Caki2 (cell line): ENCODE results near the gene ICOS. TPM values are rescaled to one million over a fixed set of nuclear protein-coding genes. Genes with fewer than 3 reads are reported as not detected.
"Not testable (repeated sequence)": the region's sequence is repeated elsewhere in the genome, so short reads cannot be mapped to it uniquely, and the experiment has no call there.

Source experiments
- DNase-seq: peaks from one replicate; pipeline ENCODE4 v3.0.0-alpha.2; 2015; ENCODE audit warnings: low read depth
- in situ Hi-C: cut with HindIII; loops from 2 replicates; pipeline ENCODE4 v1.10.0; 2016; ENCODE audit warnings: low sequenced_read_pairs, low pct_unique_long_range_greater_than_20kb, mixed read lengths
- total RNA-seq: library from RNA; depleted of rRNA; stranded (reverse); fragments of >200 nt; shearing (Covaris generic); gene quantifications from 2 replicates; pipeline ENCODE4 v1.2.3, GENCODE V29; 2014; ENCODE audit warnings: low replicate concordance

ICOS gene
- total RNA-seq, 1 experiment from 2014 or later: not detected

DNA sequence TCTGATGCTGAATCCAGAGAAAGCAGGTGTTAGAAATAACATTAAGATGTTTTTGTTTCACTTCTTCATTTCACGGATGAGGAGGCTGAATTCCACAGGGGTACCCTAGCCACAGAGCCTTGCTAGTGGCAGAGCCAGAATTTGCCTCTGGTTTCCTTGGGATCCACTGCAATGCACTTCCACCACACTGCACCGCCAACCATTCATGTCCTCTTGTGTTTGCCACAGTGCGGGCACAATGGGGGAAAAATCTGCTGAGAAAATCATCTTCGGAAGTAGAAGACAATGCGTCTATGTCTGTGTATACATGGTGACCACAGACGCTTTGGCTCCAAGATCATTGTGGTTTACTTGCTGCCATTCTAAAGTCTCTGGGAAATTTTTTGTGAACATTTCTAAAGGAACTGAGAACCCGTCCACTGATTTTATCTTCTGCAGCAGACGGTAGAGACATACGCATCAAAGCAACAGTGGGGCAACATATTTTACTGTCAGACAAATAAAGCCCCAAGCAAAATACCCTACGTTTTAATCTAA, 14.9 kb downstream of the ICOS start:
- in situ Hi-C loops: no loop called here
- DNase-seq: no peak

DNA sequence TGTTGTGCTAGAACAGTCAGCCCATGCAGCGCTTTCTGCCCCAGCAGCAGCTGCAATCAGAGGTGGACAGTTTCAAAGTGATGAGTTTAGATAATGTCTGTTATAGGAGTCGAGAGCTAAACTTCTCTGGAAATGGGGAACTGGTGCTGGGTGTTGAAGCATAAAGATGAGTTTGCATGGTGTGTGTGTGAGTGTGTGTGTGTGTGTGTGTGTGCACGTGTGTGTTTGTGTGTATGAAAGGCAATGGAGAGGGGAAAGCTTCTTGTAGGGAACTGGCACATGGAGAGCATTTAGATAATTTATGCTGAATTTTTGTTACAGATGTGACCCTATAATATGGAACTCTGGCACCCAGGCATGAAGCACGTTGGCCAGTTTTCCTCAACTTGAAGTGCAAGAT, 22.7 kb downstream of the ICOS start:
- in situ Hi-C loops: no loop called here
- DNase-seq: no peak

DNA sequence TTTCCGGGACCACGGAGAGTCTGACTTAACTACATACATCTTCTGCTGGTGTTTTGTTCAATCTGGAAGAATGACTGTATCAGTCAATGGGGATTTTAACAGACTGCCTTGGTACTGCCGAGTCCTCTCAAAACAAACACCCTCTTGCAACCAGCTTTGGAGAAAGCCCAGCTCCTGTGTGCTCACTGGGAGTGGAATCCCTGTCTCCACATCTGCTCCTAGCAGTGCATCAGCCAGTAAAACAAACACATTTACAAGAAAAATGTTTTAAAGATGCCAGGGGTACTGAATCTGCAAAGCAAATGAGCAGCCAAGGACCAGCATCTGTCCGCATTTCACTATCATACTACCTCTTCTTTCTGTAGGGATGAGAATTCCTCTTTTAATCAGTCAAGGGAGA, 23.1 kb downstream of the ICOS start:
- in situ Hi-C loops: no loop called here
- DNase-seq: no peak

DNA sequence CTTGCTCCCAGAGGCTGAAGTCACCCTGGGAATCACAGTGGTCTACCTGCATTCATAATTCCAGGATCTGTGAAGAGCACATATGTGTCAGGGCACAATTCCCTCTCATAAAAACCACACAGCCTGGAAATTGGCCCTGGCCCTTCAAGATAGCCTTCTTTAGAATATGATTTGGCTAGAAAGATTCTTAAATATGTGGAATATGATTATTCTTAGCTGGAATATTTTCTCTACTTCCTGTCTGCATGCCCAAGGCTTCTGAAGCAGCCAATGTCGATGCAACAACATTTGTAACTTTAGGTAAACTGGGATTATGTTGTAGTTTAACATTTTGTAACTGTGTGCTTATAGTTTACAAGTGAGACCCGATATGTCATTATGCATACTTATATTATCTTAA, 24.2 kb downstream of the ICOS start:
- DNase-seq: no peak
- in situ Hi-C loops: no loop called here

DNA sequence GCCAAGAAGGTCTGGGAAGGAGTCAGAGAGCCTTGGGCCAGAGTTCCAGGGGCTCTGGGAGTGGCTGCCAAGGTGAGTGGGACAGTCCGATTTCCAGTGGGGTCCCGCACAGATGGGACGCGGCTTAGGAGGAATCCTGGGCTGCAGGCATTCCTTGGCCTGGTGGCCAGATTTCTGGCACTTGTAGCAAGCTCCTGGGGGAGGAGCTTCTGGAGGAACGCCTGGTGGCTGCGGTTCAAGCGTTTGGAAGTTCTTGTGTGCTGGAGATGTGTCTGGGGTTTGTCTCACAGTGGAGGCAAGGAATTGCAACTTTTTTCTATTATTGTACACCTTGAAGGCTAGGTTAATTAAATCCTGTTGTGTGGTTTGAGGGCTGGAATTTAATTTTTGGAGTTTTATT, 28.6 kb downstream of the ICOS start:
- DNase-seq, in situ Hi-C loops: not testable (repeated sequence)

DNA sequence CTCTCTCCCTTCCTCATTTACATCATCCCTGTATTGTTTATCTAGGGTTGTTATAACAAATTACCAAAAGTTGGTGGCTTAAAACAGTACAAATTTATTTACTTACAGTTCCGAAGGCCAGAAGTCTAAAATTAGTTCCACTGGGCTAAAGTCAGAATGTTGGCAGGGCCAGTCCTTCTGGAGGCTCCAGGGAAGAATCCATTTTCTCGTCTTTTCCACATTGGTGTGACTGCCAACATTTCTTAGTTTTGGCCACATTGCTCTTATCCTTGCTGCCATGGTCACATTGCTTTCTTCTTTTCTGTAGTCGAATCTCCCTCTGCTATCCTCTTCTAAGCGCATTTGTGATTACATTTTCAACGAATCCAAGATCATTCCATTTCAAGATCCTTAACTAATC, 34.7 kb downstream of the ICOS start:
- in situ Hi-C loops: no loop called here
- no peak for DNase-seq

DNA sequence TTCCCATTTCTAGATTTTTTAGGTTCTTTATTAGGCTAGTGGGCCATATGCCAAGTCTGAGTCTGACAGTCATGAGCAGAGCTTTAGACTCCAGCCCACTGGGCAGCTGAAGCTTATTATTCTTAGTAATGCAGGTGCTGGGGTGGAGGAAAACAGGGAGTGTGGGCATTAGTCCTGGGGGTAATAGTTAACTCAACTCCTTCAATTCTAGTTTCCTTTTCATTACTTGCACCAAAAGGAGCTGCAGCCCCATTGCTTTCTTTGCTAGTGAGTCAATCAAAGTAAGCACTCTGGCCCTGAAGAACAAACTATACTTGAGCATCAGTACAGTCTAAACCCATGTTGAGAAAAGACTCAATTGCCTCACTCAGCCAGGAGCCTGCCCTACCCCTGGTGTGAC, 35.5 kb downstream of the ICOS start:
- no peak for DNase-seq
- in situ Hi-C loops: no loop called here

DNA sequence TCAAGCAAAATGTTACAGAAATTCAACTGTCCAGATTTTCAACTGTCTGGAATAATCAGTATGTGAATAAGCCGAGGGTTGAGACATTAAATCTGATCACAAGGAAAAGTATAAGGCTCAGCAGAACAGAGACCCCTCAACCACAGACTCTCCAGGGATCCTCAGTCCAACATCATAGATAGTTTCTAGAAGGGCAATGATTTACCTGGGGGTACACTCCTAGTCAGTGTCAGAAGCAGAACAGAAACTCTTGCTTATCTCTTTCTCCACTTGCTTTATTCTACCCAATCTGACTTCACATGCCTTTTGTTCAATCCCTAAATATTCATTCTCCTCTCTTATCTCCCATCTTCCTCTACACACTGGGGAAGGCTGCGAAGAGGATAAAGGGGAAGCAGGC, 36.4 kb downstream of the ICOS start:
- in situ Hi-C loops: no loop called here
- no peak for DNase-seq

DNA sequence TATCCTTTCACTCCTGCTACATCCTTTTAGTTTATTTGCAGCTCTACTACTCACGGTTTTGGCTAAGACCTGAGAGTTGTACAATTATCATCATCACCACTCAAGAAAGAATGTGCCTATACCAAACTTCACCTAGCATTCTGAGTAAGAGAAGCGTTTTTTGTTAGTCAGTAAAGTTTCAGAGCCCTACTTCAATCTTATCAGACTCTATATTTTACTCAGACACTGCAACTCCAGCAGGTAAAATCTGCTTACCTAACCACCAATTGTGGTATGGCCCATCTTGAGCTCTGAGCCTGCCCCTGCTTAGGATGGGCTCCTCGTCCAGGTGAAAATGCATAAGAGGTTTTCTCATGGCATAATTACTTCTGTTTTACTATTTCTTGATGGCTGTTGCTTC, 37.1 kb downstream of the ICOS start:
- DNase-seq: no peak
- in situ Hi-C loops: no loop called here

DNA sequence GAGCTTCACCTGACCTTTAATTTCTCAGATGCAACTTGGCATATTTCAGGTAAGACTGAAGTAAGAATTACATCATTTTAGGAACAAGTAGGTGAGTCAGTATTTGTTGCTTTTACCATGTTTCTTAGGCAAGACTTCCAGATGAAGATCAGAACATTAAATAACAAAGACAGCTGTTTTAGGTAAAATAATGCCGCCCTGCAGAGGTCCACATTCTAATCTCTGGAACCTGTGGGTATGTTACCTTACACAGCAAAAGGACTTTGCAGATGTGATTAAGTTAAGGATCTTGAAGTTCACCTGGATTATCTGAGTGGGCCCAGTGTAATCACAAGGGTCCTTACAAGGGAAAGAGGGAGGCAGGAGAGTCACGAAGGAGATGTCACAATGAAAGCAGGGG, 39.3 kb downstream of the ICOS start:
- in situ Hi-C loops: no loop called here
- DNase-seq: no peak

DNA sequence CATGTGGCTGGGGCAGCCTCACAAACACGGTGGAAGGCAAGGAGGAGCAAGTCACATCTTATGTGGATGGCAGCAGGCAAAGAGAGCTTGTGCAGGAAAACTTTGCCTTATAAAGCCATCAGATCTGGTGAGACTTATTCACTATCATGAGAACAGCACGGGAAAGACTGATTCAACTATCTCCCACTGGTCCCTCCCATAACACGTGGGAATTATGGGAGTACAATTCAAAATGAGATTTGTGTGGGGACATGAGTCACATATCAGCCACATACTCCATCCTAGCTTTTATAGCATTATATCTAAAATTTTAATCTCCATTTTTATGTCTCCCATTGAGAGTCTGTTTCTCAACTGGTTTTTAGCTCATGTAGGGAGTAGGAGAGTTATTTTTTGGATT, 45.7 kb downstream of the ICOS start:
- DNase-seq: no peak
- in situ Hi-C loops: no loop called here

DNA sequence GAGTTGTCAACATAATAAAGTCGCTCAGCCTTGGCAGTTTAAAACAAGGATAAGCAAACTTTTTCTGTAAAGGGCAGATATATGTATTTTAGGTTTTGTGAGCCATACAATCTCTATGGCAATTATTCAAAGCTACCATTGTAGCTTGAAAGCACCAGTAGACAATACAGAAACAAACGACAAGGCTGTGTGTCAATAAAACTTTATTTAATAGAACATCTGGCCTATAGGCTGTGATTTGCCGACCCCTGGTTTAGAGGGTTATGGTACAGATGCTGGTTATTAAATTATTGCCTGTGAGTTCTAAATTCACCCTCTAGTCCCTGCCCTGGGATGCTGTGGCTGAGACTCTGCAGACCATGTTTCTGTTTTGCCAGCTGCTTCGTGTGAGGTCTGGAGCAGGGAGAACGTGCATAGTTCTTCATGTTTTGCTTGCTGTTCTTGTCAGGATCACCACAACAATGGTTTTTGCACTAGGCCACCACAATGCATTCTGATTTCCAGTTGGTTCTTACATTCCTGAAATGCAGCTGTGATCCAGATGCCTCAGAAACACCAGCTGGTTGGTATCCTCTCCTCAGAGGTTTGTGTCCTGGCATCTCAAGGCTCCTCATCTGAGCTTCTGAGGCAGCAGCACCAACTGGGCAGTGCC, 46.6 kb downstream of the ICOS start:
- in situ Hi-C loops: no loop called here
- no peak for DNase-seq

DNA sequence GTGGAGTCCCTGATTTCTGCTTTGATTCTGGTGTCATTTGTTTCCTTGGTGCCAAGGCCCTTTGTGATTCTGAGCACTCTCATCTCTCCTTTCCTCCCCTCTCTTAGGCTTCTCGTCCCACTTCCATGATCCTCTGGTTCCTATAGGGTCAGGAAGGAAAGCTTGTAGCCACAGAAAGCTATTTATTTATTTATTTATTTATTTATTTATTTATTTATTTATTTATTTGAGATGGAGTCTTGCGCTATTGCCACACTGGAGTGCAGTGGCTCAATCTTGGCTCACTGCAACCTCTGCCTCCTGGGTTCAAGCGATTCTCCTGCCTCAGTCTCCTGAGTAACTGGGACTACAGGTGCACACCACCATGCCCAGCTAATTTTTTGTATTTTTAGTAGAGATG, 49.4 kb downstream of the ICOS start:
- in situ Hi-C loops: not testable (repeated sequence)

DNA sequence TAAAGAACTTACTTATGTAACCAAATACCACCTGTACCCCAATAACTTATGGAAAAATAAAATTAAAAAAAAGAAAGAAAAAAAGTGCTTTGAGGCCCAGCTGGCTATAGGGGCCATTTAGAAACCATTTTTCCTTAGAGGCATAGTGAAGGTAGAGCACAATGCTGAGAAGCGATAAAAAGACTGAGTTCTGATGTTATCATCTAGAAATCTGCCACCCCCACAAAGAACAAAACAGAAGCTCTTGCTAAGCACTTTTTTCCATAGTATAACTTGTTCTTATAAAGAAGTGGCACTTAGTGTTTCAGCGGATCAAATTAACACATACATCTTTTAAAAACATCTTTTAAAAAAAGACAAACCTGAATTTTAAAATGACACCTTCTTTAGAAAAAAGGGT, 51.4 kb downstream of the ICOS start:
- in situ Hi-C loops: no loop called here
- DNase-seq: no peak

More for the DNA sequence above, 49.4 kb downstream of the ICOS start:
- DNase-seq: not testable (repeated sequence)

DNA sequence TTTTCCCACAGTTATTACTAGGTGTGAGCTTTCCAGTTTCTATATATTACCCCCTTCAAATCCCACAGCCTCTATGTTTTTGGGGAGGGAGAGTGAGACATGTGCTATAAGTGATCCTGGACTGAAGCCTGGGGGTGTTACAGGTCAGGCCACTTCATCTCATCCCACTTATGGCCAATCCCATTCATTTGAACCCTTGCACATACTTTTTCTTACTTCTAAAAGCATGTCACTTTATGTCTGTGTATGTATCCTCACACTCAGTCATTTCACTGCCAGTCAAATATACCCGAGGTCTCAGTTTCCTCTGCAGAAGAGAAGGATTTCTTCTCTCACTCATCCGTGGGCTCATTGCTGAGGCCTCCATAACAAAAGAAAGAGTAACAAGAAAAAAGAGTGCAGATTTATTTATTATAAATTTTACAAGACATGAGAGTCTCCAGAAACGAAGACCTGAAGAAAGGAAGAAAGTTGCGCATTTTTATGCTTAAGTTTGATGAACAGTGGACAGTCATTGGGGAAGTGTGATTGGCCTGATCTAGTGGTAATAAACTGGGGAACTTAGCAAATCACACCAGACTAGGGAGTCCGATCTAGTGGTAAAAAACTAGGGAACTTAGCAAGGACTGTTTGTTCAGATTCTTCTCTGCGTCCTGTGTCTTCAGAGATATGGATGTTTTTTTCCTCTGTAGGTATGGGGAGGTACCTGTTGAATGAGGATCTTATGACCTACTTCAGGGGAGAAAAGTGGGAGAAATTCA, 52.1 kb downstream of the ICOS start:
- DNase-seq: no peak
- in situ Hi-C loops: no loop called here

DNA sequence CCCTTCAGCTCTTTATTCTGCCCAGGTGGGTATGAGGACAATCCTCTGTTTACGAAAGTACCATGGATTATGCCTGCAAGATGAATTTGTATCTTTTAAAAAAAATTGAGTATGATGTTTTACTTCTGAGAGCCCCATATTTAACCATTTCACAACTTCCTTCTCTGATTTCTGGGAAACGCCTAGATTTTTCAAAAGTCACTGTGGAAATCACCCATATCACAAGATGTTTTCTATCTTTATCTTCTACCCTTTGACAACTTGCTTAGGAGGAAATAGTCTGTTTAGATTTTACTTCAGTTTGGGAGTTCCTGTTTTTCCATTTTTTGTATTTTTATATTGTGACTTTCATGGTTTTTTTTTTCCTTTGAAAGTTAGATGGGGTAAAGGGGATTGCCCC, 53.0 kb downstream of the ICOS start:
- DNase-seq: no peak
- in situ Hi-C loops: no loop called here

DNA sequence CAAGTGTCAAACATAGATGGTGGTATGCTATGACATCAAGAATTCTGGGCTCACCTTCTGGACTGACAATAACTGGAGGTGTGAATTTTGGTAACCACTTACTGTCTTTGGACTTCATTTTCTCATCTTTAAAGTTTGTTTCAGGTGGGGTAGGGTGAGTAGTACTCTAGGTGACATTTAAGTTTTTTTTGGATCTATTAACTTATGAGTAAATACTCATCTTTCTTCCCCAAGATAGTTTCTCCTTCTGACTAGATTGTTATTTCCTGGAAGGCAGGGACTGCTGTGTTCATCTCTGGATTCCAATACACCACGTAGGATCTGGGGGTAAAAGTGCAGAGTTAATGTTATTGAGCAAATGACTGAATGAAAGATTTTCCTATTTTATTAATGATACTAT, 55.9 kb downstream of the ICOS start:
- no peak for DNase-seq
- in situ Hi-C loops: no loop called here

DNA sequence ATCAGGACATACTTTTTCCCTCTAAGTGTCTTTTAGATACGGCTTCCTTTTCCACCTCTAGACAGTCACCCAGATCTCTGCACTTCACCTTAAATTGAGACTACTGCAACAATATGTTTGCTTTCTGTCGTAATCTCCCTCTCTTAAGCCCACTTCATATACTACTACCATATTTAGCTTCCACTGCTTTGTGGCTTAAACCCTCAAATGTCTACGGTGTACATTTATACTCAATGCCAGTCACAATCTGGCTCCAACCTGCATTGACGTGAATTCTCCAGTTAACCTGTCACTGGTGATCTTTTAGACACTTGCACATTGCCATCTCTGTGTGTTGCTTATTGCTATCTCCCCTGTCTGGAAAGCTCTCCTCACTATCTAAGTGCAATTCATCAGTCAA, 56.4 kb downstream of the ICOS start:
- in situ Hi-C loops: no loop called here
- no peak for DNase-seq

DNA sequence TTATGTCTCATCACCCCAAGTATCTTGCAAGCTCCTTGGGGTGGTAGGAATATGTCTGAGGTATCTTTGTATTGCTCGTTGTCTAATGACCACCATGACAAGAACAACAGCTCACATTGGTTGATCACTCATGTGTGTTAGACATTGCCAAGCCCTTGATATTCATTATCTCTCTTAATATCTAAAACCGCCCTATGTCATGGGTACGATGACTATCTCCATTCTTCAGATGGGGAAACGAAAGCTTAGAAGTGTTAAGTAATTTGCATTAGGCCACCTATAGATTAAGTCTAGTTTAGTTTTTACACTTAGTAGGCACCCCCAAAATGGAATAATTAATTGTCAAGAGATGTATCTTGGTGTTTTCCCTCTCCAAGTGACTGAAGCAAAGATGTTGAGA, 57.0 kb downstream of the ICOS start:
- DNase-seq: no peak
- in situ Hi-C loops: no loop called here

DNA sequence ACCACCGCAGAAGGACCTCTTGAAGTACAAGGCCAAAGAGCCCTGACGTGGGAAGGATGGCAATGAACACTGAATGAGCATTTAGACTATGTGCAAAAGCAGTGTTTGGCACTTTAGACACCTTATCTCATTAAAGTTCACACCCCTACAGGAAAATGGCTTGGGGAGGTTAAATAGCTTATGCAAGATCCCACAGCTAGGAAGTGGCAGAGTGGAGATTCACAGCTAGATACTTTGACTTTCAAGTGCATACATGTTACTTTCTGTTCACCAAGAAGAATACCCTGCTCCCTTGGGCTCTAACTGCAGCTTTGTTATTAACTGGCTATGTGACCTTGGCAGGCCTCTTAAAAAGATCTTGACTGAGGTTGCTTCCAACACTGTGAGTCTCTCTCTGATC, 58.2 kb downstream of the ICOS start:
- DNase-seq: no peak
- in situ Hi-C loops: no loop called here
